ENCODE data around the gene LMNTD2.

LMNTD2 gene

DNA sequence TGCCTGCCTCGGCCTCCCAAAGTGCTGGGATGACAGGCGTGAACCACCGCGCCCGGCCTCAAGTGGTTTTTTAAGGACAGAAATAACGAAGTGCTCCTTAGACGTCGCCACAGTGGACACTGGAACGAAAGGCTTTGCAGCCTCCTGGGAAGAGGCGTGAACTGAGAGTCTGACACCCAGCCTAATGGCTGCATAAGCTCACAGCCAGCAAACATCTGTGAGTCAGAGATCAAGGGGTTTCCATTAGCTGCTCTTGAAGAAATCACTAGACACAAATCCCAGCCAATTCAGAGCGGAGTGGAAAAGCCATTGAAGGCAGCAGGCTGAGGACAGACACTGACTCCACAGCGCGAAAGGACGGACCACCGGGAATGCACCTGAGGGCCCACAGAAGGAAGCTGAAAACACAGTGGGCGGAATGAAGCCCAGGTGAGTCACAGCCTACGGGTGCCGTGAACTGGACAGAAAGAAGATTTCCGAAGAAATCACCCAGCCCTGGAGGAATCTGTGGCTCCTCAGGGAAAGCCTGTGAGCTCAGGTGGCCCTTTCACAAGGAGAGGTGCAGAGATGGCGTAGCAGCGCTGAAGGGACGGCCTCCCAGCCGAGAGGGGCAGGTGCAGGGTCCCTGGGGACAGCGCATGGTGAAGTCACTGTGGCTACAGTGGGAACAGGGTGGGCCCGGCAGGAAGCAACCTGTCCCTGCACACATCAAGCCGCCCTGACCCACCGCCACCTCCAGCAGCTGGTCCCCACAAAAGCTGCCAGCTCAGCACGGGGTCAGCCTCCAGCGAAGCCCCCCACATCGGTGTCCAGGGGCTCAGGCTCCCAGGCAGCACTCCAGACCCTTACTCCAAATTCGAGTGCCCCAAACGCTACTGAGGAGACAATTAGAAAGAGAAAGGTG, 11.6 kb downstream of the LMNTD2 start:
- Mint-ChIP-seq H3K4me1 (no peaks in the 10 kb centered on the region), H3K4me3 (no peak overlapping the region), H3K9me3 (no peaks in the 10 kb centered on the region), H3K27ac (no peak overlapping the region), H3K27me3 (ENCODE audit: low read depth) (peaks cover 21% of the 10 kb centered on the region), H3K36me3 (ENCODE audit: low read depth) (no peaks in the 10 kb centered on the region)
- TF ChIP-seq, protein P1, sequence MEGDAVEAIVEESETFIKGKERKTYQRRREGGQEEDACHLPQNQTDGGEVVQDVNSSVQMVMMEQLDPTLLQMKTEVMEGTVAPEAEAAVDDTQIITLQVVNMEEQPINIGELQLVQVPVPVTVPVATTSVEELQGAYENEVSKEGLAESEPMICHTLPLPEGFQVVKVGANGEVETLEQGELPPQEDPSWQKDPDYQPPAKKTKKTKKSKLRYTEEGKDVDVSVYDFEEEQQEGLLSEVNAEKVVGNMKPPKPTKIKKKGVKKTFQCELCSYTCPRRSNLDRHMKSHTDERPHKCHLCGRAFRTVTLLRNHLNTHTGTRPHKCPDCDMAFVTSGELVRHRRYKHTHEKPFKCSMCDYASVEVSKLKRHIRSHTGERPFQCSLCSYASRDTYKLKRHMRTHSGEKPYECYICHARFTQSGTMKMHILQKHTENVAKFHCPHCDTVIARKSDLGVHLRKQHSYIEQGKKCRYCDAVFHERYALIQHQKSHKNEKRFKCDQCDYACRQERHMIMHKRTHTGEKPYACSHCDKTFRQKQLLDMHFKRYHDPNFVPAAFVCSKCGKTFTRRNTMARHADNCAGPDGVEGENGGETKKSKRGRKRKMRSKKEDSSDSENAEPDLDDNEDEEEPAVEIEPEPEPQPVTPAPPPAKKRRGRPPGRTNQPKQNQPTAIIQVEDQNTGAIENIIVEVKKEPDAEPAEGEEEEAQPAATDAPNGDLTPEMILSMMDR (IDR thresholded peaks at IDR 0.05; ENCODE audit: unreplicated experiment in 3 of 3) = no peak

DNA sequence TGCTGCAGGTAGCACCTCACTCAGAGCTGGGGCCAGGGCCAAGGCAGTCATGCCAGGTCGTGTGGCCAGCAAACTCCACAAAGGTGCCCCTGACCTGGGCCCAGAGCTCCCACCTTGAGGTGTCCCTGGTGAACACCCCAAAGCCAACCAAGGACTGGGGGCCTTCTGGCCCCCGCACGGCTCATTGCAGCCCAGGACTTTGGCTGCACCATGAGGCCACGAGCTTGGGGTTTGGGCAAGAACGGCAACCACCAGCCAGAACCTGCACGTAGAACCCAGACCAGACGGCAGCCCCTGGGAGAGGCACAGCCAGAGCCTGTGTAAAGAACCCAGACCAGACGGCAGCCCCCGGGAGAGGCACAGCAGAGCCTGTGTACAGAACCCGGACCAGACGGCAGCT, 15.4 kb downstream of the LMNTD2 start:
- no peak overlapping the region for H3K4me3 Mint-ChIP-seq

DNA sequence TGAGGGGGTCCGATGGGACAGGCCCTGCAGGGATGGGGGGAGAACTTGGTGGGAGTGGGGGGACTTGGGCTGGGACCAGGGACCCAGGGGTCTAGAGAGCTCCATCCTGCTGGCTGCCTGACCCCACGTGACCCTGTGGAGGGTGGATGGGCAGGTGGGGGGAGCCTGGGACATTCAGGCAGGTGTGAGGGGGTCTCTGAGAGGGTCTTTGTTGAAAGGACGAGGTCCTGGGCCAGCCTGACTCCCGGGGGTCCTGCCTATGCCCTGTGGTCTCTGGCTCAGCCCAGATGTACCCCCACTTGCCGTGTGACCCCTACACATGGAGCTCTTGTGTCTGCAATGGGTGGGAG, 15.7 kb downstream of the LMNTD2 start:
- Mint-ChIP-seq H3K4me3 (no peak overlapping the region), H3K4me1 (no peaks in the 10 kb centered on the region), H3K36me3 (ENCODE audit: low read depth) (no peaks in the 10 kb centered on the region), H3K9me3 (no peaks in the 10 kb centered on the region), H3K27ac (no peak overlapping the region), H3K27me3 (ENCODE audit: low read depth) (peaks cover 12% of the 10 kb centered on the region)
- TF ChIP-seq, protein P1 (IDR thresholded peaks at IDR 0.05; ENCODE audit: unreplicated experiment in 3 of 3) = no peak

More for the DNA sequence above, 15.4 kb downstream of the LMNTD2 start:
- H3K4me1 Mint-ChIP-seq = no peaks in the 10 kb centered on the region
- no peak overlapping the region for H3K27ac Mint-ChIP-seq
- H3K27me3 Mint-ChIP-seq (ENCODE audit: low read depth) = peaks cover 11% of the 10 kb centered on the region
- H3K36me3 Mint-ChIP-seq (ENCODE audit: low read depth) = no peaks in the 10 kb centered on the region
- TF ChIP-seq, protein P1 (IDR thresholded peaks at IDR 0.05; ENCODE audit: unreplicated experiment in 3 of 3) = no peak
- H3K9me3 Mint-ChIP-seq = no peaks in the 10 kb centered on the region

DNA sequence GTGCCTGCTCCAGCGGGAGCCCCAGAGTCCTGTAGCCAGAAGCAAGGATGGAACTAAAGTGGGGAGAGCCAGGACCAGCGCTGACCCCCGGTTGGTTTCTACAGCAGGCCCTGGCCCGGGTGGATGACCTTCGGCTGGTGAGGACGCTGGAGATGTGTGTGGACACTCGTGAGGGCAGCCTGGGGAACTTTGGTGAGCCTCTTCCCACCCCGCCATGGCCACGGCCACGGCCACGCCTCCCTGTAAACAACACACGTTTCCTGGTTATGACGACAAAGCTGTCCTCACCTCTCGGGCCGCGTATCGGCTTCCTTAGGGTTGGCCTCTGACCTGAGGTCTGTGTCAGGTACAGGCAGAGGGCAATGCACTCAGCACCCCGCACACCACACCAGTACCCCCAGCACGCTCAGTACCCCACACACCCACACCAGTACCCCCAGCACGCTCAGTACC, 19.1 kb downstream of the LMNTD2 start:
- peaks cover 21% of the 10 kb centered on the region for H3K27me3 Mint-ChIP-seq (ENCODE audit: low read depth)
- H3K4me1 Mint-ChIP-seq = no peaks in the 10 kb centered on the region
- H3K27ac Mint-ChIP-seq = no peak overlapping the region

DNA sequence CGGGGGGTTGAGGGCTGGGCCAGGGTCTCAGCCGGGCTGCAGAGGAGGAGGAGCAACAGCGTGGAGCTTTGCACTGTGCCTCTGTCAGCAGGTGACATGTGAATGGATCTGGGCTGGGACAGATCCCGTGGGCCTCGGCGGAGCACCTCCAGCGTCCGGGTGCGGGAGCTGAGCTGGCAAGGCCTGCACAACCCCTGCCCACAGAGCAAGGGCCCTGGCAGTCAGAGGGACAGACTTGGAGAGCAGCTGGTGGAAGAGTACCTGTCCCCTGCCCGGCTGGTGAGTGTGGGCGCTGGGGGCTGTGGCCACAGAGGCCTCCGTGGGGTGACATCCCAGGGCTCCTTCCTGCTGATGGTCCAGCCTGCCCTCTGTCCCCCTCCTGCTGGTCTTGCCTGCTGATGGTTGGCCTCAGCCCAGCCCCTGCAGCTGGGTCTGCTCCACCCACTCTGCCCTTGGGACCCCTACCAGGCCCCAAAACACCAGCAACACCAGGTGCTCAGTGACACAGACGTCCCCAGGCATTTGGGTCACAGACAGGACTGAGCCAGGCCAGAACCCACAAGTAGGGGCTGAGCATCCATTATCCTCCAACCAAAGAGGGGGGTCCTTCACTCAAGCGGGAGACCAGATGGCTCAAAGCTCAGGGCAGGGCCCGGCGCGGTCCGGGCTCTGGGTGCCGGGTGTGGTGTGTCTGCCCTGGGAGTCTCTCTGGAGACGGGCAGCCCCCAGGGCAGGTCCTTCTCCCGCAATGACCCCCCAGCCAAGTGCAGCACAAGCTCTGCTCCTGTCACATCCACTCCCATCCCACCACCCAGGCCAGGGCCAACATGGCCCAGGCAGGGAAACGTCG, 19.7 kb downstream of the LMNTD2 start:
- Mint-ChIP-seq H3K9me3 (no peaks in the 10 kb centered on the region), H3K4me1 (peaks cover 4% of the 10 kb centered on the region), H3K27ac (no peak overlapping the region), H3K27me3 (ENCODE audit: low read depth) (peaks cover 23% of the 10 kb centered on the region), H3K36me3 (ENCODE audit: low read depth) (no peaks in the 10 kb centered on the region), H3K4me3 (no peak overlapping the region)
- TF ChIP-seq, protein P1 (IDR thresholded peaks at IDR 0.05; ENCODE audit: unreplicated experiment in 3 of 3) = no peak

More for the DNA sequence above, 19.1 kb downstream of the LMNTD2 start:
- no peak overlapping the region for H3K4me3 Mint-ChIP-seq
- TF ChIP-seq, protein P1 (IDR thresholded peaks at IDR 0.05; ENCODE audit: unreplicated experiment in 3 of 3) = no peak
- H3K36me3 Mint-ChIP-seq (ENCODE audit: low read depth) = no peaks in the 10 kb centered on the region
- no peaks in the 10 kb centered on the region for H3K9me3 Mint-ChIP-seq

Measured in nephron (organoid).